ENCODE data around the gene C6orf141. TPM values are rescaled to one million over a fixed set of nuclear protein-coding genes. Genes with fewer than 3 reads are reported as not detected.

Gene C6orf141
- total and polyA plus RNA-seq, 2 of the 8 experiments (the other 6 are each of a cell fraction or from before 2014, with no cell fraction given), result 7.6 to 16.1 TPM

GRCh38 chr6:49530141-49530776 is 20.2 kb upstream of the C6orf141 start:
- Histone ChIP-seq H2AK5ac (ENCODE audit: low read depth, low read length) (no peak overlapping the region), H4K5ac (ENCODE audit: insufficient read length, low read depth, low read length) (no peak overlapping the region), H2BK12ac (ENCODE audit: low read depth, low read length) (0 out of 2 replicates have a peak overlapping the region, but pooled peaks have one; percentile 64), H3K23me2 (ENCODE audit: low read depth, low read length) (no peaks in the 10 kb centered on the region), H3K9ac (replicated peaks in 1 of 4; ENCODE audit: extremely low read depth in 1 of 4, low read depth in 3 of 4, low read length in 3 of 4) (no peak overlapping the region), H3K27me3 (replicated peaks in 1 of 4; ENCODE audit: control insufficient read depth in 3 of 4, extremely low read depth in 1 of 4, insufficient read depth in 3 of 4, low read length in 3 of 4) (no peaks in the 10 kb centered on the region), H3K79me1 (ENCODE audit: low read depth, low read length) (no peaks in the 10 kb centered on the region), H2AFZ (ENCODE audit: low read length) (no peak overlapping the region), H3K36me3 (ENCODE audit: control insufficient read depth in 2 of 4, insufficient read depth in 4 of 4, low read length in 3 of 4) (no peaks in the 10 kb centered on the region), H3K27ac (ENCODE audit: low read depth, low read length) (no peak overlapping the region), H3K4me3 (ENCODE audit: extremely low read depth in 1 of 4, insufficient read depth in 2 of 4, low read depth in 3 of 4, low read length in 4 of 4) (no peak overlapping the region), H3K23ac (ENCODE audit: insufficient read length) (no peak overlapping the region), H3K56ac (replicated peaks; ENCODE audit: insufficient read length, low read depth, low read length) (no peak overlapping the region), H2BK120ac (replicated peaks; ENCODE audit: low read depth, low read length) (no peak overlapping the region), H3K14ac (ENCODE audit: insufficient read length) (no peak overlapping the region), H4K91ac (replicated peaks; ENCODE audit: insufficient read length, low read length) (no peak overlapping the region), H3K9me3 (ENCODE audit: insufficient read depth in 2 of 2, low read depth in 1 of 2, low read length in 1 of 2) (no peaks in the 10 kb centered on the region), H3K4ac (replicated peaks; ENCODE audit: insufficient read length, low read depth, low read length) (no peak overlapping the region), H4K8ac (ENCODE audit: extremely low read depth, insufficient read depth, low read length) (no peak overlapping the region), H2BK5ac (ENCODE audit: low read depth, low read length) (no peak overlapping the region), H3K18ac (ENCODE audit: extremely low read depth, low read length) (no peak overlapping the region), H4K20me1 (replicated peaks in 1 of 2; ENCODE audit: control insufficient read depth in 1 of 2, insufficient read depth in 2 of 2, low read length in 2 of 2) (no peaks in the 10 kb centered on the region), H2BK20ac (ENCODE audit: low read length) (no peak overlapping the region), H3K4me1 (replicated peaks in 1 of 4; ENCODE audit: control insufficient read depth in 3 of 4, insufficient read depth in 4 of 4, low read length in 3 of 4) (peaks cover 0 to 7% (median 2%) of the 10 kb centered on the region in 4 experiments; a peak in 2 of 7 replicates), H3K79me2 (ENCODE audit: control insufficient read depth in 1 of 2, insufficient read depth in 2 of 2, low read length in 2 of 2) (no peaks in the 10 kb centered on the region), H3K4me2 (ENCODE audit: insufficient read depth in 1 of 2, low read depth in 2 of 2, low read length in 2 of 2) (no peak overlapping the region), H2BK15ac (ENCODE audit: low read length) (no peak overlapping the region)
- 94% methylated on average over 2 of the region's 2 CpGs; no CpG with 5 or more reads in 1 of the 2 experiments for WGBS, 2 experiments (ENCODE audit: extremely low coverage in 1 of 2, insufficient coverage in 1 of 2, insufficient read length in 1 of 2, insufficient replicate concordance in 2 of 2, low coverage in 1 of 2, low lambda C conversion rate in 2 of 2, missing lambda C conversion rate in 1 of 2)
- no peak for TF ChIP-seq PHF8 (conservative IDR thresholded peaks at IDR 0.05; ENCODE audit: low read depth, low read length)
- TF ChIP-seq USF2 (IDR thresholded peaks at IDR 0.05; ENCODE audit: low read length), result no peak
- ChIA-PET POLR2A (ENCODE audit: partially characterized antibody) (no interaction called here), CTCF (ENCODE audit: partially characterized antibody) (interaction anchor here (0.6 to 4.5 kb wide), 3 partner anchors 19 to 320 kb away, joined by 4 to 43 read pairs (median 28); no protein-coding TSS in a partner anchor)
- no peak for DNase-seq (ENCODE audit: low read depth in 1 of 2, low spot score in 2 of 2)
- no peak for FAIRE-seq
